PC-9 (cell line): ENCODE results near the gene MYH15. TPM values are rescaled to one million over a fixed set of nuclear protein-coding genes. Genes with fewer than 3 reads are reported as not detected.

Source experiments
- BruUV-seq: library from RNA; stranded (reverse); fragments of 400-500 nt; replicated peaks from 2 replicates; lab custom pipeline; 2021; lab: Mats Ljungman, UMichigan
- CTCF ChIA-PET: fragments of 300-600 bp; sonication (Branson Sonifier 250); formaldehyde crosslinking; loops from one replicate; lab custom pipeline; 2022; ENCODE audit warnings: antibody characterized with exemption; lab: Charles Lee
- POLR2A ChIA-PET: fragments of 300-600 bp; sonication (Branson Sonifier 250); formaldehyde crosslinking; loops from one replicate; lab custom pipeline; 2022; ENCODE audit warnings: antibody characterized with exemption; ENCODE audit not compliant: unreplicated experiment; lab: Charles Lee
- DNase-seq, 2 experiments: peaks; one replicate each; pipeline versions ENCODE4 v3.0.0 to v3.0.0-alpha.2; 2015 to 2022; ENCODE audit warnings: mixed read lengths in 1 of 2
- H2AFZ ChIP-seq: fragments of 200-600 bp; sonication (generic); 2 replicates; pipeline ENCODE4 v1.8.1; 2017; ENCODE audit warnings: antibody characterized with exemption
- H3F3A ChIP-seq: fragments of 200-600 bp; sonication (generic); 2 replicates; pipeline ENCODE4 v1.8.1; 2017; ENCODE audit warnings: antibody characterized with exemption, mild to moderate bottlenecking, low read depth; ENCODE audit not compliant: insufficient read depth
- H3K27ac ChIP-seq: fragments of 200-600 bp; sonication (generic); 2 replicates; pipeline ENCODE4 v1.6.1; 2016; ENCODE audit warnings: mixed run types
- H3K27me3 ChIP-seq: fragments of 200-600 bp; sonication (generic); 2 replicates; pipeline ENCODE4 v1.6.1; 2016; ENCODE audit warnings: low read depth, mixed run types; ENCODE audit not compliant: insufficient read depth
- H3K36me3 ChIP-seq: fragments of 200-600 bp; sonication (generic); 2 replicates; pipeline ENCODE4 v1.6.1; 2016; ENCODE audit warnings: low read depth, mixed run types
- H3K4me1 ChIP-seq: fragments of 200-600 bp; sonication (generic); replicated peaks from 2 replicates; pipeline ENCODE4 v1.6.1; 2016; ENCODE audit warnings: mixed run types; ENCODE audit not compliant: insufficient read depth
- H3K4me2 ChIP-seq: fragments of 200-600 bp; sonication (generic); 2 replicates; pipeline ENCODE4 v1.6.1; 2017; ENCODE audit warnings: mixed run types
- H3K4me3 ChIP-seq: fragments of 200-600 bp; sonication (generic); 2 replicates; pipeline ENCODE4 v1.6.1; 2016; ENCODE audit warnings: mixed run types
- H3K79me2 ChIP-seq: fragments of 200-600 bp; sonication (generic); 2 replicates; pipeline ENCODE4 v1.6.1; 2017; ENCODE audit warnings: low read depth, mixed run types
- H3K9me2 ChIP-seq: fragments of 200-600 bp; sonication (generic); 2 replicates; pipeline ENCODE4 v1.8.1; 2017; ENCODE audit warnings: mild to moderate bottlenecking; ENCODE audit not compliant: insufficient read depth
- H3K9me3 ChIP-seq: fragments of 200-600 bp; sonication (generic); 2 replicates; pipeline ENCODE4 v1.8.1; 2016; ENCODE audit warnings: low read depth; ENCODE audit not compliant: insufficient read depth
- H4K20me1 ChIP-seq: fragments of 200-600 bp; sonication (generic); 2 replicates; pipeline ENCODE4 v1.8.1; 2017; ENCODE audit not compliant: insufficient read depth
- CTCF ChIP-seq: fragments of 200-600 bp; sonication (generic); conservative IDR thresholded peaks from 2 replicates; pipeline ENCODE4 v1.6.1; 2017; ENCODE audit warnings: mixed run types, antibody characterized with exemption, mild to moderate bottlenecking, moderate library complexity
- EZH2 ChIP-seq: fragments of 200-600 bp; sonication (generic); IDR thresholded peaks from 2 replicates; pipeline ENCODE4 v1.8.0; 2017; ENCODE audit warnings: antibody characterized with exemption, low read depth
- intact Hi-C: fragments of 100-400 bp; cut with micrococcal nuclease; formaldehyde crosslinking; loops from one replicate; pipeline ENCODE4 v1.10.0; 2022; ENCODE audit not compliant: unreplicated experiment
- total RNA-seq: library from RNA; stranded (reverse); gene quantifications from 2 replicates; pipeline ENCODE4 v1.2.3, GENCODE V29; 2021

The MYH15 gene
- total RNA-seq, 1 experiment from 2014 or later: 2.3 TPM

DNA sequence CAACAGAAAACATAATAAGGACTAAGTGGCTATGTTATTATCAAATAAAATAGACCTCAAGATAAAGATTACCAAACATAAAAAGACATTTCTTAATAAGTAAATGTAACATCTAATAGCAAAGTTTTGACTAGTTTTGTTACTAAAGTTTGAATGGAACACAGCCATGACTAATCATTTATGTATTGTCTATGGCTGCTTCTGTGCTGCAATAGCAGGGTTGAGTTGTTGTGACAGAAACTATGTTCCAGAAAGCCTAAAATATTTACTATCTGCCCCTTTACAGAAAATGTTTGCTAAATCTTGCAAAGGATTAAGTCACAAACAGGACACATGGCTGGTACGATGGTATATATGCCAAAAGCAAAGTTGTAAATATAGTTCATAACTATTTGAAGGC is 37.9 kb upstream of the MYH15 start:
- no peak for DNase-seq
- no TSS peak for BruUV-seq
- CTCF ChIA-PET: no interaction called here
- intact Hi-C loops: no loop called here
- H3F3A ChIP-seq: no peaks in the 10 kb centered on the region
- no peaks in the 10 kb centered on the region for H3K27me3 ChIP-seq
- no peaks in the 10 kb centered on the region for H3K4me1 ChIP-seq
- no peak overlapping the region for H3K4me2 ChIP-seq
- H3K9me2 ChIP-seq: no peaks in the 10 kb centered on the region
- H3K9me3 ChIP-seq: no peaks in the 10 kb centered on the region
- no peak overlapping the region for H3K4me3 ChIP-seq
- POLR2A ChIA-PET: no interaction called here
- TF ChIP-seq CTCF (no peak), EZH2 (no peak)
- H2AFZ ChIP-seq: no peak overlapping the region
- no peak overlapping the region for H3K27ac ChIP-seq
- H3K36me3 ChIP-seq: peaks cover 25% of the 10 kb centered on the region
- H4K20me1 ChIP-seq: no peaks in the 10 kb centered on the region
- H3K79me2 ChIP-seq: no peaks in the 10 kb centered on the region

DNA sequence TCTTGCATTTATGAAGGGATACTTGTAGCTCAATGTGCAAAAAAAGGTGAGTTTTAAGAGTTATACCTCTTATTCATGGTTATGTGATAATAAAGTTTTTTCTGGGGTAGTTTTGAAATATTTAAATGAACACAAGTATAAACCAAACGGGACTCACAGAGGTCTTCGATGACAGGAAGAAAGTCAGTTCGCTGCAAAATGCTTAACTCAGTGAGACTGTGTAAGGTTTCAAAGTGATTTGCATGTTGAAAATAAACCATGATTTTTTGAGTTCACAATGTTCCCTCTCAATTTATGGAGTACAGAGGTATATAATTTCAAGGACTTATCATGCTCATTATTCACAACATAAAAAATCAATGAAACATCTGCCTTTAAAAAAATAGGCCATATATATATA is 36.3 kb upstream of the MYH15 start:
- CTCF ChIA-PET: no interaction called here
- POLR2A ChIA-PET: interaction anchor here (0.8 kb wide), 1 partner anchor 460 kb away, joined by 6 read pairs; no protein-coding TSS in a partner anchor

DNA sequence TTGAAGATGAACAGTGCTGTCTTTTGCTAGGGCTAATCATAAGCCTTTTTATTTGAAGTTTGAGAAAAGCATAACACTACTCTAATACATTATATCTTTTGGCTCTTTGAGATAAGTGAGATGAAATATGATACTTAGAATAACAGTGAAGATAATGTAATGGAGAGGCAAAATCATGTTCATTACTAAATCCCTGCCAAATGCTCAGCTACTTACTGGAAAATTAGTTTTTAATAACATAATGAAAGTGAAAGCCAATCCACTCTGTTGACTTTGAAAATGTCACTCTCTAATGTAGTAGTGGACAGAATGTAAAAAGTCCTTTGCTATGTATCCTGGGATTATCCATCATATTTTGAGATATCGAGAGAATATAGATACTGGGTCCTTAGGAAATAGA is 35.9 kb upstream of the MYH15 start:
- DNase-seq: no peak
- BruUV-seq: no TSS peak
- POLR2A ChIA-PET: interaction anchor here (0.8 kb wide), 1 partner anchor 459 kb away, joined by 6 read pairs; no protein-coding TSS in a partner anchor
- Histone ChIP-seq H2AFZ (no peak overlapping the region), H3K4me3 (no peak overlapping the region), H4K20me1 (no peaks in the 10 kb centered on the region), H3K27me3 (no peaks in the 10 kb centered on the region), H3K79me2 (no peaks in the 10 kb centered on the region), H3K4me1 (no peaks in the 10 kb centered on the region), H3K9me3 (no peaks in the 10 kb centered on the region), H3K27ac (no peak overlapping the region), H3K36me3 (peaks cover 18% of the 10 kb centered on the region), H3K4me2 (no peak overlapping the region), H3F3A (no peaks in the 10 kb centered on the region), H3K9me2 (no peaks in the 10 kb centered on the region)
- CTCF ChIA-PET: no interaction called here
- intact Hi-C loops: no loop called here
- TF ChIP-seq CTCF: no peak
- TF ChIP-seq EZH2: no peak

More for the DNA sequence above, 36.3 kb upstream of the MYH15 start:
- Histone ChIP-seq H3K27me3 (no peaks in the 10 kb centered on the region), H3K27ac (no peak overlapping the region), H3K4me2 (no peak overlapping the region), H3F3A (no peaks in the 10 kb centered on the region), H3K4me1 (no peaks in the 10 kb centered on the region), H3K36me3 (peaks cover 18% of the 10 kb centered on the region), H3K9me2 (no peaks in the 10 kb centered on the region), H4K20me1 (no peaks in the 10 kb centered on the region), H3K79me2 (no peaks in the 10 kb centered on the region), H2AFZ (no peak overlapping the region), H3K4me3 (no peak overlapping the region), H3K9me3 (no peaks in the 10 kb centered on the region)
- TF ChIP-seq CTCF: no peak
- BruUV-seq: no TSS peak
- no peak for DNase-seq
- intact Hi-C loops: no loop called here
